Renal pelvis (tissue), 4 donors: Measurements from ENCODE around the gene PMCH. TPM values are rescaled to one million over a fixed set of nuclear protein-coding genes. Genes with fewer than 3 reads are reported as not detected.
"Not testable (repeated sequence)": the region's sequence is repeated elsewhere in the genome, so short reads cannot be mapped to it uniquely, and the experiment has no call there.

ENCODE experiments used
- DNase-seq: peaks from one replicate; pipeline ENCODE4 v3.0.0-alpha.2; 2013
- polyA plus RNA-seq, 3 donors: library from polyadenylated mRNA; unstranded; fragments of 120-200 nt; gene quantifications; one replicate each; pipeline ENCODE4 v1.2.1, GENCODE V29; 2013; ENCODE audit not compliant: insufficient read length in 3 of 3

The PMCH gene
- polyA plus RNA-seq, 3 donors = 0.33 to 1.0 (median 0.96) TPM

- not testable (repeated sequence) for DNase-seq
Observed at GRCh38 chr12:102147062-102147587, 50.5 kb downstream of the PMCH start.

Other genes with a start within 250 kb of the PMCH start
- 10 to 100 TPM; 48.7 to 55.8 (median 49.5) TPM for gene WASHC3, start 135.8 kb downstream of the PMCH start, polyA plus RNA-seq
- 10 to 100 TPM; 29.8 to 35.3 (median 32.5) TPM for gene NUP37, start 77.7 kb downstream of the PMCH start, polyA plus RNA-seq
- gene PARPBP, start 77.7 kb downstream of the PMCH start, polyA plus RNA-seq = 10 to 100 TPM; 13.2 to 14.2 (median 13.6) TPM